ENCODE data around the gene C10orf143. TPM values are rescaled to one million over a fixed set of nuclear protein-coding genes. Genes with fewer than 3 reads are reported as not detected.
"Not testable (repeated sequence)": the region's sequence is repeated elsewhere in the genome, so short reads cannot be mapped to it uniquely, and the experiment has no call there.

The C10orf143 gene
- total RNA-seq, 4 donors from 2014 or later, result 0.44 to 4.0 (median 0.70) TPM

- Histone ChIP-seq H3K36me3 (no peaks in the 10 kb centered on the region), H3K4me3 (no peak overlapping the region), H3K4me1 (peaks cover 0 to 4% (median 0%) of the 10 kb centered on the region in 3 donors), H3K9me3 (no peaks in the 10 kb centered on the region), H3K27ac (no peak overlapping the region), H3K27me3 (peaks cover 0 to 12% (median 0%) of the 10 kb centered on the region in 4 donors)
- no peak for TF ChIP-seq CTCF (IDR thresholded peaks at IDR 0.05)
- TF ChIP-seq POLR2A (IDR thresholded peaks at IDR 0.05), result no peak
- WGBS, 2 donors, result 84 to 93% methylated on average over 4 to 8 of the region's 12 CpGs
- DNase-seq, result no peak
- intact Hi-C loops (cut with DNase I), result no loop called here
Observed at GRCh38 chr10:130024779-130025325, 85.8 kb downstream of the C10orf143 start.

- not testable (repeated sequence) for H3K4me3 ChIP-seq
Observed at GRCh38 chr10:130024326-130024725, 86.3 kb downstream of the C10orf143 start.

GRCh38 chr10:130023454-130024230, 87.0 kb downstream of the C10orf143 start:
- no peak for TF ChIP-seq POLR2A (IDR thresholded peaks at IDR 0.05)
- TF ChIP-seq CTCF (IDR thresholded peaks at IDR 0.05), result no peak
- 67 to 79% methylated on average over 13 to 15 of the region's 19 CpGs for WGBS, 2 donors
- DNase-seq, result no peak
- intact Hi-C loops (cut with DNase I), result no loop called here
- peaks cover 0 to 12% (median 0%) of the 10 kb centered on the region in 4 donors for H3K27me3 ChIP-seq
- H3K27ac ChIP-seq, result no peak overlapping the region
- no peak overlapping the region for H3K4me3 ChIP-seq
- H3K36me3 ChIP-seq, result no peaks in the 10 kb centered on the region
- no peaks in the 10 kb centered on the region for H3K9me3 ChIP-seq
- peaks cover 0 to 4% (median 0%) of the 10 kb centered on the region in 3 donors for H3K4me1 ChIP-seq

More at GRCh38 chr10:130024326-130024725, 86.3 kb downstream of the C10orf143 start:
- intact Hi-C loops (cut with DNase I); H3K27ac ChIP-seq; H3K9me3 ChIP-seq; DNase-seq; H3K4me1 ChIP-seq; H3K36me3 ChIP-seq: not testable (repeated sequence)
- H3K27me3 ChIP-seq, result peaks cover 0 to 12% (median 0%) of the 10 kb centered on the region in 4 donors
- WGBS, 2 donors, result 63 to 69% methylated on average over 8 of the region's 8 CpGs

- H3K27ac ChIP-seq, result no peak overlapping the region
Observed at GRCh38 chr10:130022511-130023299, 87.9 kb downstream of the C10orf143 start.

More at GRCh38 chr10:130022511-130023299, 87.9 kb downstream of the C10orf143 start:
- TF ChIP-seq POLR2A (IDR thresholded peaks at IDR 0.05) (no peak), CTCF (IDR thresholded peaks at IDR 0.05) (no peak)
- Histone ChIP-seq H3K4me1 (peaks cover 0 to 4% (median 0%) of the 10 kb centered on the region in 3 donors), H3K27me3 (peaks cover 0 to 12% (median 0%) of the 10 kb centered on the region in 4 donors), H3K4me3 (no peak overlapping the region), H3K36me3 (no peaks in the 10 kb centered on the region), H3K9me3 (no peaks in the 10 kb centered on the region)
- WGBS, 2 donors, result 70 to 76% methylated on average over 19 to 21 of the region's 28 CpGs
- DNase-seq, result no peak
- intact Hi-C loops (cut with DNase I), result no loop called here

All from esophagus squamous epithelium (tissue), 5 donors.